ENCODE measurements around the gene ZFAND2A. TPM values are rescaled to one million over a fixed set of nuclear protein-coding genes. Genes with fewer than 3 reads are reported as not detected.
A peak's percentile ranks its signal among the peaks of the same experiment; 100 is the strongest.

Gene ZFAND2A
- total RNA-seq, 1 donor = 13.0 TPM

DNA sequence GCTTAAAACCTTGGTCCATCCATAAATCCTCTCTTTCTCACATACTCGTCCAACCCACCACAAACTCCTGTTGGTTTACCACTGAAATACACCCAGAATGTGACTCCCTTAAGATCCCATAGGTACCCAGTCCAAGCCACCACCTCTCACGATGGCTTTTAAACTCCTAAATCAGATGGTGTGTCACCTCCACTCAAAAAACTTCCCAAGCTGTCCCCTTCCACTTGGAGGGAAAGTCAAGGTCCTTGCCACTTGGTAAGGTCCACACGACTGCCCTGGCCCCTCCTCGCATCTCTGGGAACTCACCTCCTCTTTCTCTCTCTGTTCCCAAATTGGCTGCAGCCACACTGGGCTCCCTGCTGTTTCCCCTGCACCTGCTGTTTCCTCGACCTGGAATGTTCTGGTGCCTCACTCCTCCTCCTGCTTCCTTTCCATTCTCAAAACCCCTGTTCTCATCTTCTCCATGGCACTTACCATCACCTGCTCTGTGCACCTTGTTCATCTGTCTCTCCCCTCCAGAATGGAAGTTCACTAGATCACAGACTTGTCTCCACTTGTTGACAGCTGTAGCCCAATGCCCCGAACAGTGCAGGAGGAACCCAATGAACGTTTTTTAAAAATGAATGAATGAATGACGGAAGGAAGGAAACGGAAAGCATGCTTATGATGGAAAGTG, 23.0 kb downstream of the ZFAND2A start:
- H4K20me1 ChIP-seq (ENCODE audit: insufficient read depth, low read length) = no peaks in the 10 kb centered on the region
- peaks cover 14% of the 10 kb centered on the region for H3K4me1 ChIP-seq (ENCODE audit: insufficient read depth, low read length)
- peak overlapping the region; percentile 80 for H3K27ac ChIP-seq (ENCODE audit: low read depth, low read length)
- no peaks in the 10 kb centered on the region for H3K27me3 ChIP-seq (ENCODE audit: insufficient read depth, low read length)
- H3K9me3 ChIP-seq (ENCODE audit: low read depth, low read length) = no peaks in the 10 kb centered on the region
- H3K79me2 ChIP-seq (ENCODE audit: insufficient read depth, low read length) = peaks cover 19% of the 10 kb centered on the region
- TF ChIP-seq, protein P1, sequence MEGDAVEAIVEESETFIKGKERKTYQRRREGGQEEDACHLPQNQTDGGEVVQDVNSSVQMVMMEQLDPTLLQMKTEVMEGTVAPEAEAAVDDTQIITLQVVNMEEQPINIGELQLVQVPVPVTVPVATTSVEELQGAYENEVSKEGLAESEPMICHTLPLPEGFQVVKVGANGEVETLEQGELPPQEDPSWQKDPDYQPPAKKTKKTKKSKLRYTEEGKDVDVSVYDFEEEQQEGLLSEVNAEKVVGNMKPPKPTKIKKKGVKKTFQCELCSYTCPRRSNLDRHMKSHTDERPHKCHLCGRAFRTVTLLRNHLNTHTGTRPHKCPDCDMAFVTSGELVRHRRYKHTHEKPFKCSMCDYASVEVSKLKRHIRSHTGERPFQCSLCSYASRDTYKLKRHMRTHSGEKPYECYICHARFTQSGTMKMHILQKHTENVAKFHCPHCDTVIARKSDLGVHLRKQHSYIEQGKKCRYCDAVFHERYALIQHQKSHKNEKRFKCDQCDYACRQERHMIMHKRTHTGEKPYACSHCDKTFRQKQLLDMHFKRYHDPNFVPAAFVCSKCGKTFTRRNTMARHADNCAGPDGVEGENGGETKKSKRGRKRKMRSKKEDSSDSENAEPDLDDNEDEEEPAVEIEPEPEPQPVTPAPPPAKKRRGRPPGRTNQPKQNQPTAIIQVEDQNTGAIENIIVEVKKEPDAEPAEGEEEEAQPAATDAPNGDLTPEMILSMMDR (IDR thresholded peaks at IDR 0.05; ENCODE audit: extremely low read depth, low read depth, low read length) = no peak
- no peak for DNase-seq (ENCODE audit: insufficient read length, low spot score, missing footprints)
- no peaks in the 10 kb centered on the region for H3K36me3 ChIP-seq (ENCODE audit: insufficient read depth, low read length)
- H3K4me2 ChIP-seq (ENCODE audit: insufficient read depth, low read length) = peak overlapping the region; percentile 82
- peak overlapping the region; percentile 89 for H2AFZ ChIP-seq (ENCODE audit: low read length)
- peak overlapping the region; percentile 98 for H3K4me3 ChIP-seq (ENCODE audit: insufficient read depth, low read length)

GRCh38 chr7:1134951-1135350, 25.0 kb downstream of the ZFAND2A start:
- DNase-seq (ENCODE audit: insufficient read length, low spot score, missing footprints) = no peak
- H3K79me2 ChIP-seq (ENCODE audit: insufficient read depth, low read length) = peaks cover 19% of the 10 kb centered on the region

DNA sequence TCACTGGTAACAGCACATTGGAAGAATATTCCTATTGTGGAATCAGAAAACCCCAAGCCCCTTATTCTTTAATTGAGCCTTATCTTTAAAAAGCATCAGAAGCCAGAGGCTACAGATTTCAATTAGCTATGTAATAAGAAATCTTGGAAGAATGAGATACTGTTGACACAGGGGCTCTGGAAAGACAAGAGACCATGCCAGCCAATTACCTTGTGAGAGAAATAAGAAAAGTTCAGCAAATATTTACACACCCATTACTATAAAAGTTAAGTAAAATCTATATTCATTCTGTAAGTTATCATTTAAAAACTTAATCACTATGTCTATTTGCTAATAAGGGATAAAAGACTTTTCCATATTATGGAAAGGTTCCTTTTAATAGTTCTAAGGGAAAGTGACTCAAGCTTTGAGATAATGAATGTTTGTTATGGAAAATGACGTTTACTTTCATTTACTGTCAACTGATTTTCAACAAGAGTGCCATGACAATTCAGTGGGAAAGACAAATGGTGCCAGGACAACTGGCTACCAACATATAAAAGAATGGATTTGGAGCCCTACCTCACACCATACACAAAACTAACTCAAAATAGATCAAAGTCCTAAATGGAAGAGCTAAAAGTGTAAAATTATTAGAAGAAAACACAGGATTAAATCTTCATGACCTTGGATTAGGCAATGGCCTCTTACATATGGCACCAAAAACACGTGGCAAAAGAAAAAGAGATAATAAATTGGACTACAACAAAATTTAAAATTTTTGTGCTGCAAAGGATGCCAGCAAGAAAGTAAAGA, 28.3 kb downstream of the ZFAND2A start:
- TF ChIP-seq, protein P1 (IDR thresholded peaks at IDR 0.05; ENCODE audit: extremely low read depth, low read depth, low read length) = no peak
- peaks cover 8% of the 10 kb centered on the region for H3K79me2 ChIP-seq (ENCODE audit: insufficient read depth, low read length)

More at GRCh38 chr7:1134951-1135350, 25.0 kb downstream of the ZFAND2A start:
- H3K27ac ChIP-seq (ENCODE audit: low read depth, low read length) = no peak overlapping the region
- TF ChIP-seq, protein P1 (IDR thresholded peaks at IDR 0.05; ENCODE audit: extremely low read depth, low read depth, low read length) = no peak
- H3K36me3 ChIP-seq (ENCODE audit: insufficient read depth, low read length) = no peaks in the 10 kb centered on the region
- H3K4me1 ChIP-seq (ENCODE audit: insufficient read depth, low read length) = peaks cover 14% of the 10 kb centered on the region
- no peak overlapping the region for H3K4me3 ChIP-seq (ENCODE audit: insufficient read depth, low read length)
- H3K27me3 ChIP-seq (ENCODE audit: insufficient read depth, low read length) = no peaks in the 10 kb centered on the region
- H3K9me3 ChIP-seq (ENCODE audit: low read depth, low read length) = no peaks in the 10 kb centered on the region
- H3K4me2 ChIP-seq (ENCODE audit: insufficient read depth, low read length) = no peak overlapping the region
- no peaks in the 10 kb centered on the region for H4K20me1 ChIP-seq (ENCODE audit: insufficient read depth, low read length)
- no peak overlapping the region for H2AFZ ChIP-seq (ENCODE audit: low read length)

More for the DNA sequence above, 28.3 kb downstream of the ZFAND2A start:
- Histone ChIP-seq H3K27ac (ENCODE audit: low read depth, low read length) (no peak overlapping the region), H3K27me3 (ENCODE audit: insufficient read depth, low read length) (no peaks in the 10 kb centered on the region), H3K4me1 (ENCODE audit: insufficient read depth, low read length) (peaks cover 2% of the 10 kb centered on the region), H3K9me3 (ENCODE audit: low read depth, low read length) (no peaks in the 10 kb centered on the region), H3K36me3 (ENCODE audit: insufficient read depth, low read length) (peaks cover 2% of the 10 kb centered on the region), H4K20me1 (ENCODE audit: insufficient read depth, low read length) (no peaks in the 10 kb centered on the region), H3K4me3 (ENCODE audit: insufficient read depth, low read length) (no peak overlapping the region), H3K4me2 (ENCODE audit: insufficient read depth, low read length) (no peak overlapping the region), H2AFZ (ENCODE audit: low read length) (no peak overlapping the region)
- DNase-seq (ENCODE audit: insufficient read length, low spot score, missing footprints) = no peak
